ENCODE measurements around the gene BARX2.

Gene BARX2

GRCh38 chr11:129346916-129347315 lies 28.7 kb upstream of the BARX2 start:
- no peak overlapping the region for H3K27ac ChIP-seq (ENCODE audit: low read depth, low read length)
- H3K4me3 ChIP-seq (ENCODE audit: insufficient read depth, low read length, poor library complexity, severe bottlenecking) = no peak overlapping the region
- no peaks in the 10 kb centered on the region for H3K36me3 ChIP-seq (ENCODE audit: low read length)
- TF ChIP-seq EZH2phosphoT487 (conservative IDR thresholded peaks at IDR 0.05; ENCODE audit: low read length) (no peak), CTCF (IDR thresholded peaks at IDR 0.05; ENCODE audit: insufficient read depth, low read length, poor library complexity, severe bottlenecking) (no peak)
- H2AFZ ChIP-seq (ENCODE audit: low read depth, low read length, severe bottlenecking) = no peak overlapping the region
- H3K4me2 ChIP-seq (ENCODE audit: low read depth, low read length, poor library complexity, severe bottlenecking) = no peak overlapping the region
- H3K27me3 ChIP-seq (ENCODE audit: low read length) = no peaks in the 10 kb centered on the region
- H3K9me3 ChIP-seq (ENCODE audit: insufficient read depth, low read length) = no peaks in the 10 kb centered on the region
- no peaks in the 10 kb centered on the region for H3K79me2 ChIP-seq (ENCODE audit: insufficient read depth, low read length)
- H3K9me2 ChIP-seq (replicated peaks; ENCODE audit: insufficient read depth, low read length) = no peaks in the 10 kb centered on the region
- H3K9ac ChIP-seq (ENCODE audit: low read length) = no peak overlapping the region
- no peaks in the 10 kb centered on the region for H4K20me1 ChIP-seq (ENCODE audit: low read depth, low read length)
- no peaks in the 10 kb centered on the region for H3F3A ChIP-seq (ENCODE audit: insufficient read depth)

GRCh38 chr11:129348813-129349212 lies 26.8 kb upstream of the BARX2 start:
- H3K9me3 ChIP-seq (ENCODE audit: insufficient read depth, low read length) = no peaks in the 10 kb centered on the region
- TF ChIP-seq CTCF (IDR thresholded peaks at IDR 0.05; ENCODE audit: insufficient read depth, low read length, poor library complexity, severe bottlenecking) = no peak
- H3F3A ChIP-seq (ENCODE audit: insufficient read depth) = no peaks in the 10 kb centered on the region
- H4K20me1 ChIP-seq (ENCODE audit: low read depth, low read length) = no peaks in the 10 kb centered on the region
- H3K27ac ChIP-seq (ENCODE audit: low read depth, low read length) = no peak overlapping the region
- no peaks in the 10 kb centered on the region for H3K27me3 ChIP-seq (ENCODE audit: low read length)
- no peaks in the 10 kb centered on the region for H3K9me2 ChIP-seq (replicated peaks; ENCODE audit: insufficient read depth, low read length)
- H3K4me3 ChIP-seq (ENCODE audit: insufficient read depth, low read length, poor library complexity, severe bottlenecking) = no peak overlapping the region
- no peaks in the 10 kb centered on the region for H3K36me3 ChIP-seq (ENCODE audit: low read length)
- H2AFZ ChIP-seq (ENCODE audit: low read depth, low read length, severe bottlenecking) = no peak overlapping the region
- H3K9ac ChIP-seq (ENCODE audit: low read length) = no peak overlapping the region
- H3K79me2 ChIP-seq (ENCODE audit: insufficient read depth, low read length) = no peaks in the 10 kb centered on the region
- H3K4me2 ChIP-seq (ENCODE audit: low read depth, low read length, poor library complexity, severe bottlenecking) = no peak overlapping the region

- no peaks in the 10 kb centered on the region for H3K27me3 ChIP-seq (ENCODE audit: low read length)
- no peak overlapping the region for H2AFZ ChIP-seq (ENCODE audit: low read depth, low read length, severe bottlenecking)
- H3K9me2 ChIP-seq (replicated peaks; ENCODE audit: insufficient read depth, low read length) = no peaks in the 10 kb centered on the region
- no peak for TF ChIP-seq EZH2phosphoT487 (conservative IDR thresholded peaks at IDR 0.05; ENCODE audit: low read length)
- H3K79me2 ChIP-seq (ENCODE audit: insufficient read depth, low read length) = no peaks in the 10 kb centered on the region
- H4K20me1 ChIP-seq (ENCODE audit: low read depth, low read length) = no peaks in the 10 kb centered on the region
- H3F3A ChIP-seq (ENCODE audit: insufficient read depth) = no peaks in the 10 kb centered on the region
- H3K4me2 ChIP-seq (ENCODE audit: low read depth, low read length, poor library complexity, severe bottlenecking) = no peak overlapping the region
- no peak overlapping the region for H3K27ac ChIP-seq (ENCODE audit: low read depth, low read length)
- H3K9ac ChIP-seq (ENCODE audit: low read length) = no peak overlapping the region
- no peaks in the 10 kb centered on the region for H3K36me3 ChIP-seq (ENCODE audit: low read length)
- H3K9me3 ChIP-seq (ENCODE audit: insufficient read depth, low read length) = no peaks in the 10 kb centered on the region
- H3K4me3 ChIP-seq (ENCODE audit: insufficient read depth, low read length, poor library complexity, severe bottlenecking) = no peak overlapping the region
Observed at GRCh38 chr11:129352676-129353075, 23.0 kb upstream of the BARX2 start.

DNA sequence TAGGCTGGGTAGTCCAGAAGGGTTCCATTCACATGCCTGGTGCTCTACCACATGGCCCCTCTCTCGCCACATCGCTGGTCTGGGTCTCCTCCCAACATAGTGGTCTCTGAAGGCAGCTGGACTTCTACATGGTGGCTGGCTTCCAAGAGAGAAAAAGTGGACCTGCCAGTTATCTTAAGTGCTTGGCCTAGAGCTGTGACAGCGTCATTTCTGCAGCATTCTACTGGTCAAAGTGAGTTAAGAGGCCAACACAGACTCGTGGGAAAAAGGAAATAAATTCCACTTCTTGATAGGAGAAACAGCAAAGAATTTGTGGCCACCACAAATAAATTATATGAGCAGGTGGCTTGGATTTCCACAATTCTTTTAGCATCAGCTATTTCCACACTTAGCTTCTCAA lies 21.0 kb upstream of the BARX2 start:
- H3K9me2 ChIP-seq (replicated peaks; ENCODE audit: insufficient read depth, low read length) = no peaks in the 10 kb centered on the region
- H3F3A ChIP-seq (ENCODE audit: insufficient read depth) = no peaks in the 10 kb centered on the region
- H3K9me3 ChIP-seq (ENCODE audit: insufficient read depth, low read length) = no peaks in the 10 kb centered on the region
- H4K20me1 ChIP-seq (ENCODE audit: low read depth, low read length) = no peaks in the 10 kb centered on the region
- H3K27ac ChIP-seq (ENCODE audit: low read depth, low read length) = no peak overlapping the region
- H3K79me2 ChIP-seq (ENCODE audit: insufficient read depth, low read length) = no peaks in the 10 kb centered on the region
- H3K4me3 ChIP-seq (ENCODE audit: insufficient read depth, low read length, poor library complexity, severe bottlenecking) = no peak overlapping the region
- H2AFZ ChIP-seq (ENCODE audit: low read depth, low read length, severe bottlenecking) = no peak overlapping the region
- no peak overlapping the region for H3K9ac ChIP-seq (ENCODE audit: low read length)
- H3K27me3 ChIP-seq (ENCODE audit: low read length) = no peaks in the 10 kb centered on the region
- H3K4me2 ChIP-seq (ENCODE audit: low read depth, low read length, poor library complexity, severe bottlenecking) = no peak overlapping the region
- TF ChIP-seq EZH2phosphoT487 (conservative IDR thresholded peaks at IDR 0.05; ENCODE audit: low read length) (no peak), CTCF (IDR thresholded peaks at IDR 0.05; ENCODE audit: insufficient read depth, low read length, poor library complexity, severe bottlenecking) (no peak)
- H3K36me3 ChIP-seq (ENCODE audit: low read length) = no peaks in the 10 kb centered on the region

Measured in SU-DHL-6 (cell line).